Hepatocyte (in vitro differentiated cells): ENCODE results near the gene TSFM.

ENCODE experiments used
- CTCF ChIP-seq: fragments of 200-600 bp; sonication (generic); IDR thresholded peaks from 2 replicates; pipeline ENCODE4 v1.5.1; 2016; ENCODE audit warnings: antibody characterized with exemption, mild to moderate bottlenecking; ENCODE audit not compliant: poor library complexity
- EZH2phosphoT487 ChIP-seq: fragments of 200-600 bp; sonication (generic); IDR thresholded peaks from one replicate; pipeline ENCODE4 v1.6.1; 2018; ENCODE audit warnings: antibody characterized with exemption, mild to moderate bottlenecking, low read depth, moderate library complexity; ENCODE audit not compliant: unreplicated experiment, severe bottlenecking

GRCh38 chr12:57751788-57752667 is 30.6 kb upstream of the TSFM start, which contains the start of gene CDK4:
- TF ChIP-seq CTCF (no peak), EZH2phosphoT487 (no peak)
